ENCODE measurements around the gene AMMECR1.
"Not testable (repeated sequence)": the region's sequence is repeated elsewhere in the genome, so short reads cannot be mapped to it uniquely, and the experiment has no call there.

AMMECR1 gene

GRCh38 chrX:110250847-110251246 is 67.0 kb downstream of the AMMECR1 start:
- H3K4me3 ChIP-seq (ENCODE audit: low read length): no peak overlapping the region
- no peak for TF ChIP-seq CTCF (conservative IDR thresholded peaks at IDR 0.05; ENCODE audit: low read length)
- no peak for DNase-seq (ENCODE audit: low read depth)

- H3K4me3 ChIP-seq (ENCODE audit: low read length): no peak overlapping the region
- DNase-seq (ENCODE audit: low read depth): no peak
- TF ChIP-seq CTCF (conservative IDR thresholded peaks at IDR 0.05; ENCODE audit: low read length): no peak
These were observed 69.3 kb downstream of the AMMECR1 start for GRCh38 chrX:110248578-110248977.

GRCh38 chrX:110245011-110245410 is 72.9 kb downstream of the AMMECR1 start:
- DNase-seq (ENCODE audit: low read depth): peak; percentile 32
- no peak overlapping the region for H3K4me3 ChIP-seq (ENCODE audit: low read length)
- TF ChIP-seq CTCF (conservative IDR thresholded peaks at IDR 0.05; ENCODE audit: low read length): no peak

GRCh38 chrX:110242371-110242770 is 75.5 kb downstream of the AMMECR1 start:
- H3K4me3 ChIP-seq (ENCODE audit: low read length): no peak overlapping the region

DNA sequence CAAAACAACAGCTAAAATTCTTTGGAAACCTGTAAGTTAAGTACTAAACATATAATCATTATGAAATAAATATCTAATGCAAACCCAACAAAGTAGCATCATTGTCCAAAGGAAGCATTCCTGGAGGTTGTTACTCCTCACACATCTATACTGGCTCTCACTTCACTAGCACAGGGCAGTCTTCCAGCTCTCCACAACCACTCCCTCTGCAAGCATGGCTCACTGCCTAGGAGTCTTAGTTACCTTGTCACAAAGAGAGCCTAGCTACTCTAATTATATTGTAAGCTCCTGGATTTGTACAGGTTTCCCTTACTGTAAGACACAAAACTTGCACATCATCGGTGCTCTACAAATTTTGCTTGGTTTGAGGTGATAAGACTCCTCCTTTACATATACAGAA is 76.1 kb downstream of the AMMECR1 start:
- TF ChIP-seq CTCF (conservative IDR thresholded peaks at IDR 0.05; ENCODE audit: low read length): no peak
- no peak overlapping the region for H3K4me3 ChIP-seq (ENCODE audit: low read length)
- DNase-seq (ENCODE audit: low read depth): peak; percentile 40

More at GRCh38 chrX:110242371-110242770, 75.5 kb downstream of the AMMECR1 start:
- no peak for TF ChIP-seq CTCF (conservative IDR thresholded peaks at IDR 0.05; ENCODE audit: low read length)
- no peak for DNase-seq (ENCODE audit: low read depth)

- not testable (repeated sequence) for DNase-seq (ENCODE audit: low read depth); H3K4me3 ChIP-seq (ENCODE audit: low read length)
These were observed 79.6 kb downstream of the AMMECR1 start for GRCh38 chrX:110238259-110238658.

DNA sequence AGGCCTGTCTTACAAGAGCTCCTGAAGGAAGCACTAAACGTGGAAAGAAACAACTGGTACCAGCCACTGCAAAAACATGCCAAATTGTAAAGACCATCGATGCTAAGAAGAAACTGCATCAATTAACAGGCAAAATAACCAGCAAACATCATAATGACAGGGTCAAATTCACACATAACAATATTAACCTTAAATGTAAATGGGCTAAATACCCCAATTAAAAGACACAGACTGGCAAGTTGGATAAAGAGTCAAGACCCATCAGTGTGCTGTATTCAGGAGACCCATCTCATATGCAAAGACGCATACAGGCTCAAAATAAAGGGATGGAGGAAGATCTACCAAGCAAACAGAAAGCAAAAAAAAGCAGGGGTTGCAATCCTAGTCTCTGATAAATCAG is 86.4 kb downstream of the AMMECR1 start:
- not testable (repeated sequence) for H3K4me3 ChIP-seq (ENCODE audit: low read length); DNase-seq (ENCODE audit: low read depth)

DNA sequence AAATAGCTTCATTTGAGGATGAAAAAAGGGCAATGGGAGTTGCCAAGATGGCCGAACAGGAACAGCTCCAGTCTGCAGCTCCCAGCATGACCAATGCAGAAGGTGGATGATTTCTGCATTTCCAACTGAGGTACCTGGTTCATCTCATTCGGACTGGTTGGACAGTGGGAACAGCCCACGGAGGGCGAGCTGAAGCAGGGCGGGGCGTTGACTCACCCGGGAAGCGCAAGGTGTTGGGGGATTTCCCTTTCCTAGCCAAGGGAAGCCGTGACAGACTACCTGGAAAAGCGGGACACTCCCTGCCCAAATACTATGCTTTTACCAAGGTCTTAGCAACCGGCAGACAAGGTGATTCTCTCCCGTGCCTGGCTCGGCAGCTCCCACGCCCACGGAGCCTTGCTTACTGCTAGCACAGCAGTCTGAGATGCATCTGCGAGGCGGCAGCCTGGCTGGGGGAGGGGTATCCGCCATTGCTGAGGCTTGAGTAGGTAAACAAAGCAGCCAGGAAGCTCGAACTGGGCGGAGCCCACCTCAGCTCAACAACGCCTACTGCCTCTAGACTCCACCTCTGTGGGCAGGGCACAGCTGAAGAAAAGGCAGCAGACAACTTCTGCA is 88.3 kb downstream of the AMMECR1 start:
- not testable (repeated sequence) for H3K4me3 ChIP-seq (ENCODE audit: low read length); DNase-seq (ENCODE audit: low read depth)

DNA sequence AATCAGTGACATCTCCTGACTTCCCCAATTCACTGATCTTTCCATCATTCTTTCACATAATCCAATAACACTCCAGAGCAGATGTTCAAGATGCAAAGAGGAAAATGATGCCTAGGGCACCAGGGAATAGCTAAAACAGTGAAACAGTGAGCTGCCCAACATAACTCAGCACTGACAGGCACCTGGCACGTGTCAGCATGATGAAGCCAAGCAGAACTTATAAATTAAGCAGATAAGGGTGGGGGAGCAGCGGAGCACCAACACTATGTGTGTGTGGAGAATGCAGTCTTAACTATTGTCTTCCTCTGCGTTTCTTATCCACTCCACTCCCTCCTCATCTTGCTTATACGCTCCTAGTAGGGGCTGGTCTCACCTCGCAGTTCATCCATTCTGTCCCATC is 89.4 kb downstream of the AMMECR1 start:
- TF ChIP-seq CTCF (conservative IDR thresholded peaks at IDR 0.05; ENCODE audit: low read length): no peak
- no peak for DNase-seq (ENCODE audit: low read depth)
- H3K4me3 ChIP-seq (ENCODE audit: low read length): no peak overlapping the region

All from AG10803 (cell line).